Skin of body (tissue), 3 donors: Measurements from ENCODE around the gene ERN1. TPM values are rescaled to one million over a fixed set of nuclear protein-coding genes. Genes with fewer than 3 reads are reported as not detected.

Experiments used
- DNase-seq: peaks from one replicate; lab custom pipeline; 2025; lab: John Stamatoyannopoulos, UW
- small RNA-seq: library from RNA; depleted of rRNA; stranded (forward); fragments of <200 nt; gene quantifications from one replicate; pipeline ENCODE3, GENCODE V24; 2014; ENCODE audit warnings: low replicate concordance
- total RNA-seq: library from RNA; depleted of rRNA; stranded (reverse); fragments of >200 nt; gene quantifications from one replicate; pipeline ENCODE4 v1.2.3, GENCODE V29; 2014

The ERN1 gene
- total RNA-seq, 1 donor from 2014 or later: 9.3 TPM

GRCh38 chr17:63989622-63990345, 140.2 kb downstream of the ERN1 start:
- no peak for DNase-seq

Small RNA genes lying within 50 kb of the gene (small RNA-seq; reads per million reads assigned to genes)
- gene SNORD104: 72,811 reads per million, percentile 100 among the genes with 10 or more reads in this experiment

Other genes with a start within 250 kb of the ERN1 start
- not detected for gene GH2, start 248.2 kb downstream of the ERN1 start, total RNA-seq
- gene CSH1, start 233.6 kb downstream of the ERN1 start, total RNA-seq: not detected
- not detected for gene CSHL1, start 218.9 kb downstream of the ERN1 start, total RNA-seq
- not detected for gene GH1, start 211.3 kb downstream of the ERN1 start, total RNA-seq
- 2.2 TPM for gene CD79B, start 197.8 kb downstream of the ERN1 start, total RNA-seq
- 5.2 TPM for gene SCN4A, start 157.2 kb downstream of the ERN1 start, total RNA-seq
- not detected for gene PRR29, start 131.8 kb downstream of the ERN1 start, total RNA-seq
- 18.6 TPM for gene ICAM2, start 109.5 kb downstream of the ERN1 start, total RNA-seq
- 23.7 TPM for gene TEX2, start 133.1 kb upstream of the ERN1 start, total RNA-seq